GM12878 (cell line): ENCODE data around the gene CLPTM1L. TPM values are rescaled to one million over a fixed set of nuclear protein-coding genes. Genes with fewer than 3 reads are reported as not detected.
"Not testable (repeated sequence)": the region's sequence is repeated elsewhere in the genome, so short reads cannot be mapped to it uniquely, and the experiment has no call there.

ENCODE experiments used
- ATAC-seq: fragments of 200-7000 bp; cut with Tn5 transposase; 3 replicates; pipeline ENCODE4 v1.9.1; 2020; ENCODE audit warnings: mild to moderate bottlenecking, moderate library complexity
- BruUV-seq: library from RNA; stranded (reverse); fragments of 400-500 nt; replicated peaks from 2 replicates; lab custom pipeline; 2021; lab: Mats Ljungman, UMichigan
- CTCF ChIA-PET: fragments of 300-600 bp; sonication (Branson Sonifier 250); formaldehyde crosslinking; extraction: SDS; loops from one replicate; lab custom pipeline; 2021; ENCODE audit warnings: inconsistent platforms; lab: Yijun Ruan, JAX
- POLR2A ChIA-PET: fragments of 350-600 bp; formaldehyde crosslinking; extraction: SDS; loops from one replicate; lab custom pipeline; 2021; ENCODE audit warnings: inconsistent platforms; lab: Charles Lee
- RAD21 ChIA-PET: fragments of 300-600 bp; sonication (Branson Sonifier 250); formaldehyde crosslinking; loops from one replicate; lab custom pipeline; 2023; ENCODE audit warnings: antibody characterized with exemption; ENCODE audit not compliant: unreplicated experiment; lab: Charles Lee
- SMC1A ChIA-PET: fragments of 300-600 bp; sonication (Branson Sonifier 250); formaldehyde crosslinking; loops from one replicate; lab custom pipeline; 2023; ENCODE audit not compliant: unreplicated experiment, uncharacterized antibody; lab: Charles Lee
- DNase-seq: peaks from one replicate; pipeline ENCODE4 v3.0.0-alpha.2; 2011; ENCODE audit warnings: low read depth, low spot score
- FAIRE-seq: peaks from 3 replicates; lab custom pipeline; 2011; peaks lifted over from hg19 to GRCh38; lab: Jason Lieb, UNC
- H2AFZ ChIP-seq: 2 replicates; pipeline ENCODE4 v1.6.0; 2011; ENCODE audit warnings: low read depth, low read length, control low read depth; ENCODE audit not compliant: control insufficient read depth
- H3K27ac ChIP-seq: 2 replicates; pipeline ENCODE4 v1.5.1; 2011; ENCODE audit warnings: control low read depth; ENCODE audit not compliant: control insufficient read depth, insufficient read depth
- H3K27me3 ChIP-seq, 2 experiments: replicated peaks in 1 of 2; 2 replicates each; pipeline versions ENCODE4 v1.6.0 to v1.6.1; 2011; ENCODE audit warnings: low read length in 1 of 2; ENCODE audit not compliant: control insufficient read depth in 2 of 2, insufficient read depth in 2 of 2
- H3K36me3 ChIP-seq, 2 experiments: 2 replicates each; pipeline ENCODE4 v1.5.1; 2011; ENCODE audit warnings: low read length in 1 of 2; ENCODE audit not compliant: control insufficient read depth in 2 of 2, insufficient read depth in 2 of 2
- H3K4me1 ChIP-seq: 2 replicates; pipeline ENCODE4 v1.6.1; 2011; ENCODE audit warnings: mild to moderate bottlenecking, low read length, moderate library complexity, mixed read lengths; ENCODE audit not compliant: control insufficient read depth, insufficient read depth
- H3K4me2 ChIP-seq: 2 replicates; pipeline ENCODE4 v1.6.0; 2011; ENCODE audit warnings: control low read depth; ENCODE audit not compliant: control insufficient read depth, insufficient read depth
- H3K4me3 ChIP-seq: fragments of 200-600 bp; sonication (generic); 2 replicates; pipeline ENCODE4 v1.5.1; 2016
- H3K79me2 ChIP-seq: 2 replicates; pipeline ENCODE4 v1.6.0; 2011; ENCODE audit warnings: low read length; ENCODE audit not compliant: control insufficient read depth, insufficient read depth
- H3K9ac ChIP-seq: 2 replicates; pipeline ENCODE4 v1.8.0; 2011; ENCODE audit warnings: low read length, control low read depth, mixed read lengths; ENCODE audit not compliant: control insufficient read depth, insufficient read depth
- H3K9me3 ChIP-seq: replicated peaks from 3 replicates; pipeline ENCODE4 v1.5.1; 2011; ENCODE audit warnings: mild to moderate bottlenecking, low read length; ENCODE audit not compliant: control insufficient read depth, insufficient read depth
- H4K20me1 ChIP-seq: 2 replicates; pipeline ENCODE4 v1.6.0; 2011; ENCODE audit not compliant: control insufficient read depth, insufficient read depth
- BHLHE40 ChIP-seq, 2 experiments: fragments of 450-650 bp in 1 of 2; IDR thresholded peaks; 2 replicates each; pipeline ENCODE4 v1.6.1; 2011 to 2017; ENCODE audit warnings: low read depth in 2 of 2, borderline replicate concordance in 1 of 2, improper control_type of control experiment in 1 of 2, low read length in 1 of 2, mild to moderate bottlenecking in 1 of 2
- POLR2AphosphoS2 ChIP-seq: IDR thresholded peaks from 2 replicates; pipeline ENCODE4 v1.6.1; 2011; ENCODE audit warnings: low read depth, mild to moderate bottlenecking, low read length, improper control_type of control experiment, moderate library complexity
- WGBS: methylation state at CpG from one replicate; pipeline ENCODE4 v1.1.6; 2016; ENCODE audit warnings: low lambda C conversion rate; ENCODE audit not compliant: insufficient replicate concordance, insufficient coverage; ENCODE audit errors: missing lambda C conversion rate; 5-methylcytosine and 5-hydroxymethylcytosine counted together
- in situ Hi-C: fragments of 300-500 bp; cut with MboI; formaldehyde crosslinking; loops from 9 replicates; pipeline ENCODE4 v1.14.3; 2018; ENCODE audit warnings: mixed read lengths
- intact Hi-C: fragments of 100-400 bp; cut with micrococcal nuclease; formaldehyde crosslinking; loops from one replicate; pipeline ENCODE4 v1.14.2; 2022; ENCODE audit not compliant: unreplicated experiment
- polyA plus RNA-seq, 11 experiments: library from polyadenylated mRNA; depleted of rRNA in 4 of 11; unstranded in 6 of 11; stranded (reverse) in 5 of 11; fragments of >200 nt; fragmentation: Nextera tagmentation in 4 of 11; fragmentation: Illumina TruSeq in 1 of 11; extraction: Ambion mirVana in 4 of 11; extraction: Trizol in 1 of 11; gene quantifications; 1 replicate in 1 of 11; 2 replicates in 10 of 11; pipeline versions ENCODE4 v1.2.1 to v1.2.3, GENCODE V29; 2011 to 2016; ENCODE audit warnings: inconsistent platforms in 2 of 11, missing spikeins in 2 of 11, low read depth in 1 of 11
- total RNA-seq, 4 experiments: library from RNA; depleted of rRNA in 3 of 4; stranded (reverse); fragments of >200 nt in 3 of 4; fragmentation: Illumina TruSeq in 1 of 4; extraction: Trizol in 1 of 4; gene quantifications; 2 replicates each; pipeline versions ENCODE4 v1.2.1 to v1.2.3, GENCODE V29; 2013 to 2021

CLPTM1L gene
- total and polyA plus RNA-seq, 10 of the 15 experiments (the other 5 are each of a cell fraction or from before 2014, with no cell fraction given) = 2.9 to 278 (median 135) TPM

DNA sequence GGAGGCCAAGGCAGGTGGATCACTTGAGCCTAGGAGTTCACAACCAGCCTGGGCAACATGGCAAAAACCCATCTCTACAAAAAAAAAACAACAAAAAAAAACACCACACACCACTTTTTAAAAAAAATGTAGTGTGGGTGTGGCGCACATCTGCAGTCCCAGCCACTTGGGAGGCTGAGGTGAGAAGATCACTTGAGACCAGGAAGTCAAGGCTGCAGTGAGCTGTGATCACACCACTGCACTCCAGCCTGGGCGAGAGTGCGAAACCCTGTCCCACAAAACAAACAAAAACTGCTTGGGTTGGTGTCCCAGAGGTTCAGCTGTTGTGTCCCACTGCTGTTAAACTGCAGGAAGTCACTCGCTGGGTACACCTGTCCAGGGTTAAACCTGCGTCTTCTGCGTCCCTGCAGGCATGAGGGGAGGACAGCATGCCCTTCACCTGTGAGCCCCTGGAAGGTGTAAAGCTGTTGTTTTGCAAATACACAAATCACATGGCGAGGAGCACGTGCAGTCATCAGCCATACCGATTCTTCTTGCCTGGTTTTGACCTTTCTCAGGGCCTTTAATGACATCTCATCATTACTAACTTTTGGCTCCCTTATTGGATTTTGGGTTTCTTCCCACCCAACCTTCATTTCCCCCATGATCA lies 29.3 kb upstream of the CLPTM1L start:
- in situ Hi-C loops = no loop called here
- no peak overlapping the region for H3K27ac ChIP-seq
- H4K20me1 ChIP-seq = no peaks in the 10 kb centered on the region; the same call in 1 of the 2 replicates
- FAIRE-seq (no peak), ATAC-seq (no peak)
- RAD21 ChIA-PET = interaction anchor here (0.9 kb wide), 1 partner anchor 271 kb away, joined by 3 read pairs; no protein-coding TSS in a partner anchor
- no peak overlapping the region for H2AFZ ChIP-seq
- H3K79me2 ChIP-seq = no peaks in the 10 kb centered on the region
- SMC1A ChIA-PET = no interaction called here
- POLR2A ChIA-PET = no interaction called here
- CTCF ChIA-PET = no interaction called here
- H3K4me3 ChIP-seq = no peak overlapping the region
- H3K36me3 ChIP-seq = no peaks in the 10 kb centered on the region
- WGBS = 6% methylated on average over 9 of the region's 9 CpGs
- no peak for TF ChIP-seq POLR2AphosphoS2
- TF ChIP-seq BHLHE40 (IDR thresholded peaks at IDR 0.05; ENCODE audit: borderline replicate concordance in 1 of 2, low read depth in 2 of 2, low read length in 1 of 2) = peak in 1 of 2 experiments; percentile 29; a peak in 1 of 4 replicates
- TF ChIP-seq, all 136 proteins: peak for 1
- Histone ChIP-seq H3K4me2 (no peak overlapping the region), H3K4me1 (no peaks in the 10 kb centered on the region), H3K9me3 (no peaks in the 10 kb centered on the region; the same call in 2 of the 3 replicates), H3K27me3 (peaks cover 1 to 2% of the 10 kb centered on the region in 2 experiments; a peak in 2 of 4 replicates), H3K9ac (no peak overlapping the region)
- DNase-seq = no peak
- BruUV-seq = no TSS peak
- intact Hi-C loops = no loop called here

DNA sequence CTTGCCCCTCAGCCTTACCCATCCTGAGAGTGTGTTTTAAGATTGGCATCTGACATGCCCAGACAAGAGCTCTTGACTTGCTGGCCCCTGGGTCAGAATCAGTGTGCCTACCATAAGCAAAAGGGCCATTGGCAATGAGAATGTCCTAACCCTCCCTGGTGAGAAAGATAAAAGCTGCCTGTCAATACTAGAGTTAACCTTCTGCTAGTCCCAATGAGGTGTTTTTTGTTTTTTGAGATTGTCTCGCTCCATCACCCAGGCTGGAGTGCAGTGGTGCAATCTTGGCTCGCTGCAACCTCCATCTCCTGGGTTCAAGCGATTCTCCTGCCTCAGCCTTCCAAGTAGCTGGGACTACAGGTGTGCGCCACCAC lies 27.1 kb upstream of the CLPTM1L start:
- RAD21 ChIA-PET, CTCF ChIA-PET, H3K4me1 ChIP-seq, FAIRE-seq, ATAC-seq, H3K4me3 ChIP-seq, POLR2A ChIA-PET, H4K20me1 ChIP-seq, in situ Hi-C loops, intact Hi-C loops, H3K27me3 ChIP-seq, SMC1A ChIA-PET, H2AFZ ChIP-seq, BruUV-seq, H3K79me2 ChIP-seq, H3K9me3 ChIP-seq, H3K9ac ChIP-seq, H3K4me2 ChIP-seq, DNase-seq, H3K27ac ChIP-seq, H3K36me3 ChIP-seq: not testable (repeated sequence)
- WGBS = 65% methylated on average over 4 of the region's 4 CpGs
